Measurements from ENCODE around the gene GAP43. TPM values are rescaled to one million over a fixed set of nuclear protein-coding genes. Genes with fewer than 3 reads are reported as not detected.

Gene GAP43
- total RNA-seq, 1 donor from 2014 or later = 17.4 TPM

GRCh38 chr3:115766587-115767482 is 143.5 kb downstream of the GAP43 start:
- Mint-ChIP-seq H3K9me3 (ENCODE audit: unreplicated experiment) (no peaks in the 10 kb centered on the region), H3K36me3 (ENCODE audit: low read depth, unreplicated experiment) (no peaks in the 10 kb centered on the region), H3K27ac (ENCODE audit: unreplicated experiment) (no peak overlapping the region), H3K4me1 (ENCODE audit: low read depth, unreplicated experiment) (peaks cover 9% of the 10 kb centered on the region), H3K27me3 (ENCODE audit: low read depth, unreplicated experiment) (no peaks in the 10 kb centered on the region), H3K4me3 (ENCODE audit: unreplicated experiment) (no peak overlapping the region)
- Histone ChIP-seq H3K79me2 (ENCODE audit: insufficient read depth, low read length) (no peaks in the 10 kb centered on the region), H3K4me1 (ENCODE audit: insufficient read depth, low read length) (peaks cover 17% of the 10 kb centered on the region), H3K4me3 (ENCODE audit: insufficient read depth, low read depth, low read length) (no peak overlapping the region), H2AFZ (ENCODE audit: low read depth, low read length) (no peak overlapping the region), H3K27ac (ENCODE audit: low read depth, low read length) (peak overlapping the region; percentile 15), H3K27me3 (ENCODE audit: insufficient read depth, low read length) (no peaks in the 10 kb centered on the region), H3K9ac (ENCODE audit: low read length) (peak overlapping the region; percentile 34), H3K36me3 (ENCODE audit: insufficient read depth, low read length) (no peaks in the 10 kb centered on the region), H3K9me3 (ENCODE audit: insufficient read depth, low read depth, low read length) (no peaks in the 10 kb centered on the region), H3K4me2 (ENCODE audit: low read length) (peak overlapping the region; percentile 45), H4K20me1 (ENCODE audit: insufficient read depth, low read length) (no peaks in the 10 kb centered on the region)
- TF ChIP-seq EZH2 (IDR thresholded peaks at IDR 0.05; ENCODE audit: insufficient read depth, low read length) (no peak), CTCF (IDR thresholded peaks at IDR 0.05; ENCODE audit: insufficient read depth, low read depth, low read length) (no peak)
- FAIRE-seq = peak; percentile 45
- peak; percentile 82 for DNase-seq (ENCODE audit: low read depth)

GRCh38 chr3:115768661-115769060 is 145.4 kb downstream of the GAP43 start:
- H3K9me3 ChIP-seq (ENCODE audit: insufficient read depth, low read depth, low read length) = no peaks in the 10 kb centered on the region
- peaks cover 9% of the 10 kb centered on the region for H3K4me1 Mint-ChIP-seq (ENCODE audit: low read depth, unreplicated experiment)
- H3K79me2 ChIP-seq (ENCODE audit: insufficient read depth, low read length) = no peaks in the 10 kb centered on the region
- H3K4me1 ChIP-seq (ENCODE audit: insufficient read depth, low read length) = peaks cover 17% of the 10 kb centered on the region
- no peak overlapping the region for H3K27ac ChIP-seq (ENCODE audit: low read depth, low read length)
- no peaks in the 10 kb centered on the region for H3K36me3 Mint-ChIP-seq (ENCODE audit: low read depth, unreplicated experiment)
- no peaks in the 10 kb centered on the region for H3K27me3 Mint-ChIP-seq (ENCODE audit: low read depth, unreplicated experiment)
- no peak for DNase-seq (ENCODE audit: low read depth)
- no peaks in the 10 kb centered on the region for H3K27me3 ChIP-seq (ENCODE audit: insufficient read depth, low read length)
- no peaks in the 10 kb centered on the region for H4K20me1 ChIP-seq (ENCODE audit: insufficient read depth, low read length)
- TF ChIP-seq EZH2 (IDR thresholded peaks at IDR 0.05; ENCODE audit: insufficient read depth, low read length) (no peak), CTCF (IDR thresholded peaks at IDR 0.05; ENCODE audit: insufficient read depth, low read depth, low read length) (no peak)
- H3K36me3 ChIP-seq (ENCODE audit: insufficient read depth, low read length) = no peaks in the 10 kb centered on the region
- H3K27ac Mint-ChIP-seq (ENCODE audit: unreplicated experiment) = no peak overlapping the region
- no peak overlapping the region for H3K9ac ChIP-seq (ENCODE audit: low read length)
- no peak for FAIRE-seq
- H2AFZ ChIP-seq (ENCODE audit: low read depth, low read length) = no peak overlapping the region
- H3K4me3 ChIP-seq (ENCODE audit: insufficient read depth, low read depth, low read length) = no peak overlapping the region
- no peak overlapping the region for H3K4me3 Mint-ChIP-seq (ENCODE audit: unreplicated experiment)
- no peak overlapping the region for H3K4me2 ChIP-seq (ENCODE audit: low read length)
- no peaks in the 10 kb centered on the region for H3K9me3 Mint-ChIP-seq (ENCODE audit: unreplicated experiment)

All from astrocyte (in vitro differentiated cells and primary cell).